DOHH2 (cell line): ENCODE results near the gene ETF1.

Experiments
- H3F3A ChIP-seq: fragments of 200-600 bp; sonication (generic), shearing (Covaris generic); 2 replicates; pipeline ENCODE4 v1.6.0; 2016; ENCODE audit warnings: antibody characterized with exemption, mild to moderate bottlenecking; ENCODE audit not compliant: control insufficient read depth, insufficient read depth
- H3K27ac ChIP-seq: fragments of 200-600 bp; sonication (generic); 2 replicates; pipeline ENCODE4 v1.5.1; 2014; ENCODE audit warnings: low read depth, mild to moderate bottlenecking, low read length, moderate library complexity
- H3K27me3 ChIP-seq: fragments of 200-600 bp; sonication (generic); 2 replicates; pipeline ENCODE4 v1.6.1; 2014; ENCODE audit warnings: mild to moderate bottlenecking, low read length, mixed read lengths; ENCODE audit not compliant: control insufficient read depth
- H3K36me3 ChIP-seq: fragments of 200-600 bp; sonication (generic); 2 replicates; pipeline ENCODE4 v1.6.1; 2014; ENCODE audit warnings: mild to moderate bottlenecking, low read length, moderate library complexity, mixed read lengths; ENCODE audit not compliant: control insufficient read depth
- H3K4me1 ChIP-seq: fragments of 200-600 bp; sonication (generic); 2 replicates; pipeline ENCODE4 v1.6.1; 2014; ENCODE audit warnings: mild to moderate bottlenecking, low read length, mixed read lengths; ENCODE audit not compliant: control insufficient read depth
- H3K4me2 ChIP-seq: fragments of 200-600 bp; sonication (generic); 2 replicates; pipeline ENCODE4 v1.6.0; 2014; ENCODE audit warnings: mild to moderate bottlenecking, low read length, moderate library complexity
- H3K4me3 ChIP-seq: fragments of 200-600 bp; sonication (generic); 2 replicates; pipeline ENCODE4 v1.5.1; 2014; ENCODE audit warnings: mild to moderate bottlenecking, low read length, mixed read lengths
- H3K79me2 ChIP-seq: fragments of 200-600 bp; sonication (generic); 2 replicates; pipeline ENCODE4 v1.6.1; 2014; ENCODE audit warnings: mild to moderate bottlenecking, low read length, mixed read lengths; ENCODE audit not compliant: control insufficient read depth
- H3K9me2 ChIP-seq: fragments of 200-600 bp; sonication (generic); replicated peaks from 2 replicates; pipeline ENCODE4 v1.6.1; 2014; ENCODE audit warnings: mild to moderate bottlenecking, low read length, mixed read lengths; ENCODE audit not compliant: control insufficient read depth
- H3K9me3 ChIP-seq: fragments of 200-600 bp; sonication (generic); 2 replicates; pipeline ENCODE4 v1.6.1; 2014; ENCODE audit warnings: antibody characterized with exemption, low read length, mixed read lengths; ENCODE audit not compliant: control insufficient read depth, insufficient read depth
- H4K20me1 ChIP-seq: fragments of 200-600 bp; sonication (generic); 2 replicates; pipeline ENCODE4 v1.6.0; 2014; ENCODE audit warnings: low read depth, mild to moderate bottlenecking, antibody characterized with exemption, low read length, moderate library complexity; ENCODE audit not compliant: control insufficient read depth, insufficient read depth
- EZH2phosphoT487 ChIP-seq: fragments of 200-600 bp; sonication (generic); IDR thresholded peaks from 2 replicates; pipeline ENCODE4 v1.6.1; 2017; ENCODE audit warnings: borderline replicate concordance, mild to moderate bottlenecking, antibody characterized with exemption, low read length, moderate library complexity, mixed read lengths
- TF ChIP-seq, protein P1 (sequence below): fragments of 200-600 bp; sonication (generic); IDR thresholded peaks from one replicate; pipeline ENCODE4 v1.5.1; 2014; ENCODE audit warnings: antibody characterized with exemption, mild to moderate bottlenecking, low read depth, low read length; ENCODE audit not compliant: poor library complexity, severe bottlenecking

Gene ETF1

DNA sequence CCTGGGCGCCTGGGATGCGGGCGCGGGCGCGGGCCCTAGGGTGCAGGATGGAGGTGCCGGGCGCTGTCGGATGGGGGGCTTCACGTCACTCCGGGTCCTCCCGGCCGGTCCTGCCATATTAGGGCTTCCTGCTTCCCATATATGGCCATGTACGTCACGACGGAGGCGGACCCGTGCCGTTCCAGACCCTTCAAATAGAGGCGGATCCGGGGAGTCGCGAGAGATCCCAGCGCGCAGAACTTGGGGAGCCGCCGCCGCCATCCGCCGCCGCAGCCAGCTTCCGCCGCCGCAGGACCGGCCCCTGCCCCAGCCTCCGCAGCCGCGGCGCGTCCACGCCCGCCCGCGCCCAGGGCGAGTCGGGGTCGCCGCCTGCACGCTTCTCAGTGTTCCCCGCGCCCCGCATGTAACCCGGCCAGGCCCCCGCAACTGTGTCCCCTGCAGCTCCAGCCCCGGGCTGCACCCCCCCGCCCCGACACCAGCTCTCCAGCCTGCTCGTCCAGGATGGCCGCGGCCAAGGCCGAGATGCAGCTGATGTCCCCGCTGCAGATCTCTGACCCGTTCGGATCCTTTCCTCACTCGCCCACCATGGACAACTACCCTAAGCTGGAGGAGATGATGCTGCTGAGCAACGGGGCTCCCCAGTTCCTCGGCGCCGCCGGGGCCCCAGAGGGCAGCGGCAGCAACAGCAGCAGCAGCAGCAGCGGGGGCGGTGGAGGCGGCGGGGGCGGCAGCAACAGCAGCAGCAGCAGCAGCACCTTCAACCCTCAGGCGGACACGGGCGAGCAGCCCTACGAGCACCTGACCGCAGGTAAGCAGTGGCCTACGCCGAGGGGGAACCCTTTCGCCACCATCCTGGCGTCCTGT lies 77.5 kb downstream of the ETF1 start, which contains the start of gene EGR1:
Gene EGR1, plus strand, starts transcription at position 219 of the 864 bp plus-strand sequence. Its CDS starts 283 bp downstream, at position 502.
- Histone ChIP-seq H3K4me3 (peak within 1 kb of the TSS; percentile 96), H3K36me3 (no peaks in the 10 kb centered on the region), H4K20me1 (no peaks in the 10 kb centered on the region), H3K9me3 (no peaks in the 10 kb centered on the region), H3K27me3 (peaks cover 21% of the 10 kb centered on the region), H3K4me2 (peak within 1 kb of the TSS; percentile 98), H3K79me2 (no peaks in the 10 kb centered on the region), H3K27ac (peak within 1 kb of the TSS; percentile 79), H3F3A (no peaks in the 10 kb centered on the region), H3K4me1 (peaks cover 19% of the 10 kb centered on the region), H3K9me2 (no peaks in the 10 kb centered on the region)
- no peak; the same call in 1 of the 2 replicates for TF ChIP-seq EZH2phosphoT487
- TF ChIP-seq, protein P1, sequence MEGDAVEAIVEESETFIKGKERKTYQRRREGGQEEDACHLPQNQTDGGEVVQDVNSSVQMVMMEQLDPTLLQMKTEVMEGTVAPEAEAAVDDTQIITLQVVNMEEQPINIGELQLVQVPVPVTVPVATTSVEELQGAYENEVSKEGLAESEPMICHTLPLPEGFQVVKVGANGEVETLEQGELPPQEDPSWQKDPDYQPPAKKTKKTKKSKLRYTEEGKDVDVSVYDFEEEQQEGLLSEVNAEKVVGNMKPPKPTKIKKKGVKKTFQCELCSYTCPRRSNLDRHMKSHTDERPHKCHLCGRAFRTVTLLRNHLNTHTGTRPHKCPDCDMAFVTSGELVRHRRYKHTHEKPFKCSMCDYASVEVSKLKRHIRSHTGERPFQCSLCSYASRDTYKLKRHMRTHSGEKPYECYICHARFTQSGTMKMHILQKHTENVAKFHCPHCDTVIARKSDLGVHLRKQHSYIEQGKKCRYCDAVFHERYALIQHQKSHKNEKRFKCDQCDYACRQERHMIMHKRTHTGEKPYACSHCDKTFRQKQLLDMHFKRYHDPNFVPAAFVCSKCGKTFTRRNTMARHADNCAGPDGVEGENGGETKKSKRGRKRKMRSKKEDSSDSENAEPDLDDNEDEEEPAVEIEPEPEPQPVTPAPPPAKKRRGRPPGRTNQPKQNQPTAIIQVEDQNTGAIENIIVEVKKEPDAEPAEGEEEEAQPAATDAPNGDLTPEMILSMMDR, result no peak

- Histone ChIP-seq H3K27me3 (peaks cover 21% of the 10 kb centered on the region), H3K4me1 (peaks cover 28% of the 10 kb centered on the region), H3K4me2 (peak overlapping the region; percentile 98), H3K9me2 (no peaks in the 10 kb centered on the region), H3K36me3 (no peaks in the 10 kb centered on the region), H3K27ac (peak overlapping the region; percentile 79), H4K20me1 (no peaks in the 10 kb centered on the region), H3K4me3 (peak overlapping the region; percentile 96), H3F3A (no peaks in the 10 kb centered on the region), H3K79me2 (no peaks in the 10 kb centered on the region), H3K9me3 (no peaks in the 10 kb centered on the region)
- TF ChIP-seq, protein P1, result peak; percentile 42
- TF ChIP-seq EZH2phosphoT487, result no peak
Measured at GRCh38 chr5:138464388-138465260, 78.4 kb downstream of the ETF1 start.

DNA sequence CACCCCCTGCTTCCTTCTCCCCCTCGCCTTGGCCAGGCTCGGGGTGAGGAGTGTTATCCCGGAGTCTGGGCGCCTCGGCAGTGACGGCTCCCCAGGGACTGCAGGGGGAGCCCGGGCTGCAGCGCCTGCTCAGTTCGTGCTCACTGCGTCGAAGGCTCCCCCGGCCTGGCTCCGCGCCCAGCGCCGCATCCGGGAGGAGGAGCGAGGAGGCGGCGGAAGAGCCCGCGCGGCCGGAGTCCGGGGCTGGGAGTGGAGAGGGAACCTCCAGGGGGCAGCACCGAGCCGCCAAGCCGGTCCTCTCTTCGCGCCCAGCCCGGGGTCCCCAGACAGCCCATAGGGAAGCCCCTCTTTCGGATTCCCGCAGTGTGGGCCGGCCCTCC lies 79.0 kb downstream of the ETF1 start:
- Histone ChIP-seq H3K79me2 (no peaks in the 10 kb centered on the region), H3K27me3 (peaks cover 21% of the 10 kb centered on the region), H3K27ac (peak overlapping the region; percentile 79), H3K36me3 (no peaks in the 10 kb centered on the region), H3K9me2 (no peaks in the 10 kb centered on the region), H3K4me3 (peak overlapping the region; percentile 96), H3F3A (no peaks in the 10 kb centered on the region), H3K4me2 (peak overlapping the region; percentile 98), H3K4me1 (peaks cover 34% of the 10 kb centered on the region), H3K9me3 (no peaks in the 10 kb centered on the region), H4K20me1 (no peaks in the 10 kb centered on the region)
- TF ChIP-seq, protein P1, result peak; percentile 82
- no peak for TF ChIP-seq EZH2phosphoT487
